ENCODE data around the gene PTPRA. TPM values are rescaled to one million over a fixed set of nuclear protein-coding genes. Genes with fewer than 3 reads are reported as not detected.

The PTPRA gene
- total and polyA plus RNA-seq, 9 of the 15 experiments (the other 6 are each of a cell fraction or from before 2014, with no cell fraction given) = 3.4 to 80.5 (median 28.0) TPM

GRCh38 chr20:2849529-2849928 lies 23.8 kb upstream of the PTPRA start:
- WGBS (ENCODE audit: insufficient coverage, low coverage, missing lambda C conversion rate) = 67% methylated on average over 3 of the region's 4 CpGs
- H3K4me1 ChIP-seq (replicated peaks in 1 of 2; ENCODE audit: control insufficient read depth in 2 of 2, insufficient read depth in 2 of 2, low read length in 2 of 2) = peaks cover 2 to 3% of the 10 kb centered on the region in 2 experiments; a peak in 2 of 5 replicates
- no peak overlapping the region for H3K4me3 ChIP-seq
- no peaks in the 10 kb centered on the region for H3K79me2 ChIP-seq (ENCODE audit: control insufficient read depth, insufficient read depth, low read length)
- no peak overlapping the region for H3K27ac ChIP-seq (ENCODE audit: extremely low read depth, low read depth, low read length)
- ChIA-PET CTCF (ENCODE audit: low intra/inter-chr PET ratio) (no interaction called here), POLR2A (no interaction called here)
- in situ Hi-C loops (cut with MboI) = loop anchor here (5.0 kb wide), 1 partner anchor 92 kb away; no protein-coding TSS in a partner anchor
- TF ChIP-seq NCOA6 (IDR thresholded peaks at IDR 0.05) (no peak), L3MBTL2 (IDR thresholded peaks at IDR 0.05) (no peak), SMC3 (conservative IDR thresholded peaks at IDR 0.05; ENCODE audit: insufficient read depth, low read depth, low read length) (no peak), RBM15 (IDR thresholded peaks at IDR 0.05; ENCODE audit: insufficient read depth, low read length) (no peak), MXI1 (IDR thresholded peaks at IDR 0.05; ENCODE audit: low read depth, low read length) (no peak), NR3C1 (CRISPR knock-in tag; IDR thresholded peaks at IDR 0.05) (no peak), IRF2 (CRISPR knock-in tag; IDR thresholded peaks at IDR 0.05) (no peak), PCBP2 (IDR thresholded peaks at IDR 0.05; ENCODE audit: low read depth, low read length, poor library complexity, severe bottlenecking) (no peak), ZNF398 (CRISPR knock-in tag; IDR thresholded peaks at IDR 0.05) (no peak), PTRF (tag; IDR thresholded peaks at IDR 0.05) (no peak), CC2D1A (IDR thresholded peaks at IDR 0.05) (no peak), TRIM28 (IDR thresholded peaks at IDR 0.05) (no peak)
- no peak overlapping the region for H3K4me2 ChIP-seq (ENCODE audit: insufficient read depth, low read length)
- no TSS peak for BruUV-seq (replicated peaks)
- FAIRE-seq (no peak), ATAC-seq (no peak), DNase-seq (ENCODE audit: extremely low read depth in 1 of 4, low spot score in 3 of 4) (no peak)
- no peaks in the 10 kb centered on the region for H3K27me3 ChIP-seq (ENCODE audit: control insufficient read depth in 2 of 2, insufficient read depth in 2 of 2, low read length in 2 of 2)
- no peaks in the 10 kb centered on the region for H3K9me1 ChIP-seq (ENCODE audit: control insufficient read depth, insufficient read depth, low read length)
- no peak overlapping the region for H3K9ac ChIP-seq (ENCODE audit: insufficient read depth in 1 of 2, low read depth in 2 of 2, low read length in 2 of 2)
- H4K20me1 ChIP-seq (replicated peaks; ENCODE audit: control insufficient read depth, insufficient read depth, low read length) = no peaks in the 10 kb centered on the region
- intact Hi-C loops (cut with micrococcal nuclease) = no loop called here
- no peak overlapping the region for H2AFZ ChIP-seq (ENCODE audit: low read depth, low read length)
- no peaks in the 10 kb centered on the region for H3K36me3 ChIP-seq (ENCODE audit: control insufficient read depth, insufficient read depth, low read length)
- no peaks in the 10 kb centered on the region for H3K9me3 ChIP-seq (replicated peaks; ENCODE audit: control insufficient read depth, insufficient read depth, low read depth, low read length)

Data from K562 (cell line).